Suppressor macrophage treated with lipopolysaccharide for 4 hours (primary cell): ENCODE measurements around the gene SNX24.
"Not testable (repeated sequence)": the region's sequence is repeated elsewhere in the genome, so short reads cannot be mapped to it uniquely, and the experiment has no call there.

ENCODE experiments used
- DNase-seq: peaks from one replicate; pipeline ENCODE4 v3.0.0-alpha.2; 2020

Gene SNX24

DNA sequence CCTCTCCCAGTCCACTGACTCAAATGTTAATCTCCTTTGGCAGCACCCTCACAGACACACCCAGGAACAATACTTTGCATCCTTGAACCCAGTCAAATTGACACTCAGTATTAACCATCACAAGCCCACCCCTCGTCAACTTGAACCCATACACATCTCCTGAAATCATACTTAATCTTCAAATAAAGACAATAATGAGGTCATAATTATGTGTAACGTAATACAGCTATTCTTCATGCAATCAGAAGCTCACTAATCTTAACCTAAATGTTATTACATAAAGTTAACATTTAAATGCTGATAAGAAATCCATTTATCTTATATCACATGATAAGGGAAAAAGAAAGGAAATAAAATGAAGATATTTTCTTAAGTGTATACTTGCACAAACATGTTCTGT, 125.9 kb downstream of the SNX24 start:
- DNase-seq: no peak

DNA sequence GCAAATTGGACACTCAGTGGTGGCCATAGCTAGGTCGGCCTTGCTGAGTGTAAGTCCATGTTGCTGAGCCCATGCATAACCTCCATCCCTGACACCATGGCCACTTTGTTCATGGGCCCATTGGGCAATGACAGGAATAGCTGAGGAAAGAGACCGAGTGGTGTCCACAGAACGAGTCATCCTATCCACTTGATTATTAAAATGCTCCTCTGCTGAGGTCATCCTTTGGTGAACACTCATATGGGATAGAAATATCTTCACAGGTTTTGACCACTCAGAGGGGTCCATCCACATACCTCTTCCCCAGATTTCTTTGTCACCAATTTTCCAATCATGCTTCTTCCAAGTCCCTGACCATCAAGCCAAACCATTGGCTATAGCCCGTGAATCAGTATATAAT, 127.5 kb downstream of the SNX24 start:
- no peak for DNase-seq

- not testable (repeated sequence) for DNase-seq
Observed at GRCh38 chr5:122973759-122974158, 128.3 kb downstream of the SNX24 start.

DNA sequence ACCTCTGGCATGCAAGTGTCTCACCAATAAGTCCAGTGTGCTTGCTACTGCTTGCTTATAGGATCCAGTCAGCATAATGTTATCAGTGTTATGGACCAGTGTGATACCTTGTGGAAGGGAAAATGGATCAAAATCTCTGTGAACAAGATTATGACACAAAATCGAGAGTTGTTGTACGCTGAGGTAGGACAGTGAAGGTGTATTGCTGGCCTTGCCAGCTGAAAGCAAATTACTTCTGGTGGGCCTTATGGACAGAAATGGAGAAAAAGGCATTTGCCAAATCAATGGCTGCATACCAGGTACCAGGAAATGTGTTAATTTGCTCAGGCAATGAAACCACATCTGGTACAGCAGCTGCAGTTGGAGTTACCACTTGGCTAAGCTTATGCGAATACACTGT, 128.8 kb downstream of the SNX24 start:
- DNase-seq: not testable (repeated sequence)

DNA sequence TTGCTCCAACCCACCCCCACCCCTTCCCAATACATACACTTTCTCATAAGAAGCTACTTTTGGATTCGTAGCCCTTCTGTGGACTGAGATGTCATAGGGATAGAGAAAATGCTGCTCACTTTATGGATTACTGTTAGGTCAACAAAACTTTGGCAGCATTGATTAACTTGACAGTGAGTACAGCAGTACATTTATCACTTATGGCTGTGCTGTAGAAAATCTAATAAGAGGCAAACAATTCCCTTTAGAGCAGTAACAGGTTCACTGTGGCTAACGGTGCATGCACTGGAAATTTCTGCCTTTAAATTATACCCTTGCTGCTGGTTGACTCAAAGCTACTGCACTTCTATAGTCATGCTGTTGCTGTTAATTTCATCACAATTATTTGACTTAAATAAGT, 131.9 kb downstream of the SNX24 start:
- DNase-seq: no peak

- no peak for DNase-seq
Observed at GRCh38 chr5:122978068-122978467, 132.7 kb downstream of the SNX24 start.

- no peak for DNase-seq
Observed at GRCh38 chr5:122978644-122979297, 133.4 kb downstream of the SNX24 start.

DNA sequence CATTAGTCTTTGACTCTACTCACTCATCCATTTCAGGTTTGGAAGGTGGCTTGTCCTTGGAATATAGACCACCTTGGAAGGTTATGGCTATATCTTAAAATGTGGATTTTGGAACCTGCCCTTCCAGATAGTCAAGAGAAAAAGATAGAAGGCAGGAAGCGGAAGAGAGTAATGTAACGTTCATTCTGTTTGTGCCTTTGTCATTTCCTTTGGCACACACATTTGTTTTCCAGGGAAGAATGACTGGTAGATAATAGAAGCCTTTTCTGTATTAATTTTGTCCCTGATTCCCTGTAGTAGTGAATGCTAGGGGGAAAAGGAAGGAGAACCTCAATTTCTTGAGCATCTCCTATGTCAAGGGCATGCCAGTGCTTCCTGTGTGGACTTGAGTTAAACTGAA, 136.4 kb downstream of the SNX24 start:
- DNase-seq: no peak

DNA sequence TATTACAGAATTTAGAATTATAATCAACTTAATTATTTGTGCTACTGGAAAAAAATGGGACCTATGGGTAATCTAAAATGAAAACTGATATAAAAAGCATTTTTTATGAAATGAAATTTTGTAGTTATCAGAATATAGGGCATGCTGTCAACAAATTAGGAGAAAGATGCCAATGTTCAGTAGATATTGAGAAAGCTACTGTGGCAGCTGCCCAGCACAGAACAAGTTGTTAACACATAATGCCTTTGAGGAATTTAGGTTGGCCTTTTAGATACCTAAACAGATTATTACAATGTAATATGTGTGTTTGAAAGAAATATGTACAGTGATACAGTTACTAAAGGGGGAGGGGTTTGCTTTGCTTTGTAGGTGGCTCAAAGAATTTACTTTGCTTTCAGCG, 137.0 kb downstream of the SNX24 start:
- DNase-seq: no peak

GRCh38 chr5:122984425-122984824, 139.0 kb downstream of the SNX24 start:
- DNase-seq: no peak

DNA sequence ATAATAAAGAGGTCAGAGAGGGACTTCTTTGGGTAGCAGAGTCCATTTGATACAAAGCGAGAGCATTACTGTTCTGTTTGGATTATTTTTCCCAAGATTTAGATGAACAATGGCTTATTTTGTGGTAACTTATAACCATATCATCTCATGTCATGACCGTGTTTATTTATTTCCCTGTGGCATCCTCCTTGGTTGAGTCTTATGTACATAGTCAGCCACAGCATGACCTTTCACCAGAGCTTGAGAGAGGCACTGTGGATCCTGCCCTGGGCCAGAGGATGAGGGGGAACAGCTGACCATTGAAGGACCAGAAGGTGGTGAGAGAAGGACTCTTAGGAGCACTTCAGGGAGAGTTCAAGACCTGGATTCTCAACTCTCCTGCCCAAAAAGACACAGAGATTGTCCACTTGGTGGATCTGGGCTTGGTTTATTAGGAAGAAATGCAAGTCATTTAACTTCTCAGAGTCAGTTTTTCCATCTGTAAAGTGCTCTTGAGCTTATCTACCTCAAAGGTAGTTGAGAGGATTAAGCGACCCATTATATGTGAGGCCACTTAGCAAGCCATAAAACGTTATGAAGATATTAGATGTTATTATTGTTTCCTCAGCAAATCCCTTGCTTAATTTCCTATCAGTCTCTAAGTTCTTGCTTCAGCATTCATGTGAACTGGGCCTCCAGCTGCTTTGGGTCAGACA, 139.7 kb downstream of the SNX24 start:
- DNase-seq: no peak

DNA sequence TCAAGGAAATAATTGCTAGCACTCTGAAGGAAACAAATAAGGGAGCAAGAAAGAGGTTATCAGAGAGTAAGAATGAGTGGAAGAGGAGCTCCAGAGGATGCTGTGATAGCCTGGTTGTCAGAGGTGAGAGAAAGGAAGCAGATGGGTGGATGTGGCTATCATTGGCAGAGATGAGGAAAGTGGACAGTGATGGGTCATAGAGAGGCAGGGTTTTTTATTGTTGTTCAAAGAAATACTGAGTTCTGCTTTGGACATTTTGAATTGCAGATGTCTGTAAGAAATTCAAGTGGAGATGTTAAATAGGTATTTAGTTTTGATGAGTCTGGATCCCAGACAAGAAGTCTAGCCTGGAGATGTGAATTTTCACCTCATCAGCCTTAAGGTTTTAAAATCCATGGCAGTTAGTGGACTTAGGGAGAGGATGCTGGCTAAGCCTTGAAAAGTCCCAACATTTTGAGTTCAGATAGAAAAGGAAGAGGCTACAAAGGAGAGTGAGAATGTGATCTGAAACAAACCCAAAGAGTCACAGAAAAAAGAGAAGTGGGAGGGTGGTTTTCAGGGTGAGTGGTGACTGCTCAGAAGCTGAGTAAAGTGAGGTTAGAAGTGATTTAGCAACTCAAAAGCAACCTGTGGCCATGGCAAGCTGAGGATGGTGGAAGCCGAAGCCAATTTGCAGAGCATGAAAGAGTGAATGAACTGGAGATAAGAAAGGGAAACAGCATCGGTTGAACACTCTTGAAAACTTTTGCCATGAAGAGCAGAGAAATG, 140.7 kb downstream of the SNX24 start:
- DNase-seq: peak; percentile 9

GRCh38 chr5:122996091-122996490, 150.7 kb downstream of the SNX24 start:
- DNase-seq: no peak

DNA sequence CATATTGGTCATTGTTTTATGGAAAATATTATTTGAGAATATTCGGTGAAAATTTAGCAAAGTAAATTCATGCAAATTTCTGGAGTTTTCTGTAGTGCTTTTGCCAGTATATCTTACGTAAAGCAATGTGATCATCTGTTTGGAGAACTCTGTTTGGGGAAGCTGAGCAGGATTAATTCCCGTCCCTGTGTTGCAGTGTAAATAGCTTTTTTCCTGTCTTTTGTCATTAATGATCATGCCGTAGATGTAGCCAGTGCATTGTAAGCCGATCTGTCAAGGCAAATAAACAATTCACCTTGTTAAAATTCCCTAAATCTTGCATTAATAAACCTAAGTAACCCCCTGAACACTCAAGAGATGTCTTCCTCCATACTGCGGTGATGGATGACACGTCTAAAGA, 151.9 kb downstream of the SNX24 start:
- peak; percentile 11 for DNase-seq

GRCh38 chr5:122999947-123000563, 154.6 kb downstream of the SNX24 start:
- peak; percentile 56 for DNase-seq

- DNase-seq: no peak
Observed at GRCh38 chr5:123000731-123001130, 155.3 kb downstream of the SNX24 start.

GRCh38 chr5:123001808-123002207, 156.4 kb downstream of the SNX24 start:
- no peak for DNase-seq

DNA sequence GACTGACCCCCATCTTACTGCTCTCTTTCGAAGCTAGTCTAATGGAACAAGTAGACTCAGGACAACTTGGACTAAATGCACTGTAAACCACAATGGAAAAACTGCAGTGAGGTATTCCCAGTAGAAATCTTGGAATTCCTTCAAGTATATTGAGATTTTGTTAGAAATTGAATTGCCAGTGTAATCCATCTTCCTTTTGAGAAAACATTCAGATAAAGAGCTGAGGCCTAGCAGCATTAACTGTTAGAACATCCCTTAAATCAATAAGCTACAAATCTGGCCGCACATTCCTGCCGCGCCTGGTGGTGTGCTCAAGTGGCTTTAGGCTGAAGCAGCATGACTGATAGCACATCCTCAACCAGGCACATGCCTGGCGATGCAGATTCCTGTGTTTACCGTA, 161.8 kb downstream of the SNX24 start:
- DNase-seq: no peak

DNA sequence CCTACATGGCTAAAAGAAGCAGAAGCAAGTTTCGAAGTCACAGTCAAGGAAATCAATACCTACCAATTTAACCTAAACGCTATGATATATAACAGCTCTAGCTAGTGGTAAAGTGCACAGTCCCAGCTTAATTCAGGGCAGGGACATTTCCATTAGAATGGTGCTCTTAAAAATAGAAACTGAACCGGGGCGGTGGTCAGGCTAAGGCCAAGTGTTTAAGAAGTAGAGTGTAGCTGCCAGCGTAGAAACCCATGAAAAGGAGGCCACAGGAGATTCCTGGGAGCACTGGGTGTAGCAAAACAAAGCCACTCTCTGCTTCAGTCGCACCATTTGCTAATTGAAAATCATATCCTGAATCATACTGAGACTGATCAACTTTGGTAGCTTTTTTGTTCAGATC, 162.3 kb downstream of the SNX24 start:
- DNase-seq: no peak

GRCh38 chr5:123012321-123012720, 166.9 kb downstream of the SNX24 start:
- peak; percentile 12 for DNase-seq

DNA sequence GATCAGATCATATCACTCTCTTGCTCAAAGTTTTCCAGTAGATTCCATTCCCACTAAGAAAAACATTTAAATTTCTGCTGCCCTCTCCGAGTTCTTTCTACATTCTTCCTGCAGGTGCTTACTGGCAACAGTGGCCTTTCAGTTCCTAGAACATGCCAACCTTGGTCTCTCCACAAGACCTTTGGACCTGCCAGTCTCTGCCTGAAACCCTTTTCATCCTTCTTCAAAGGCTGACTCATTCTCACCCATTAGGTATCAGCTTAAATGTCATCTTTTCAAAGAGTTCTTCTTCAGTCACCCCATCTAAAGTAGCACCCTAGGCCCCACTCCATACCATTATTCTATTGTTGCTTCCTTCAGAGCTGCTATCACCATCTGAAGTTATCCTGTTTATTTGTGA, 169.3 kb downstream of the SNX24 start:
- DNase-seq: no peak

- DNase-seq: no peak
Observed at GRCh38 chr5:123028222-123028621, 182.8 kb downstream of the SNX24 start.

DNA sequence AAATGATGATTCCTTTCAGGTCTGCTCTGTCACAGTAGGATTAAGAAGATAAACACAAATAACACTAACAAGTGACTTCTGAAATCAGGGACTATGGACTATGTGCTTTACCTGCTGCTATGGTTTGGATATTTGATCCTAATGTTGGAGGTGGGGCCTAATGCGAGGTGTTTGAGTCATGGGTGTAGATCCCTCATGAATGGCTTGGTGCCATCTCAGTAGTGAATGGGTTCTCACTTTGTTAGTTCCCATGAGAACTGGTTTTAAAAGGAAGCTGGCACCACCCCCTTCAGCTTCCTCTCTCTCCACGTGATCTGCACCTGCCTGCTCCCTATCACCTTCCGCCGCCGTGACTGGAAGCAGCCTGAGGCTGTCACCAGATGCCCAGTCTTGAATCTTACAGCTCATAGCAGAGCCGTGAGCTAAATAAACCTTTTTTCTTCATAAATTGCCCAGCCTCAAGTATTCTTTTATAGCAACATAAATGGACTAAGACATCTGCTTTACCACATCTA, 187.8 kb downstream of the SNX24 start:
- DNase-seq: no peak
